ENCODE data around the gene MGAT4B.

DNA sequence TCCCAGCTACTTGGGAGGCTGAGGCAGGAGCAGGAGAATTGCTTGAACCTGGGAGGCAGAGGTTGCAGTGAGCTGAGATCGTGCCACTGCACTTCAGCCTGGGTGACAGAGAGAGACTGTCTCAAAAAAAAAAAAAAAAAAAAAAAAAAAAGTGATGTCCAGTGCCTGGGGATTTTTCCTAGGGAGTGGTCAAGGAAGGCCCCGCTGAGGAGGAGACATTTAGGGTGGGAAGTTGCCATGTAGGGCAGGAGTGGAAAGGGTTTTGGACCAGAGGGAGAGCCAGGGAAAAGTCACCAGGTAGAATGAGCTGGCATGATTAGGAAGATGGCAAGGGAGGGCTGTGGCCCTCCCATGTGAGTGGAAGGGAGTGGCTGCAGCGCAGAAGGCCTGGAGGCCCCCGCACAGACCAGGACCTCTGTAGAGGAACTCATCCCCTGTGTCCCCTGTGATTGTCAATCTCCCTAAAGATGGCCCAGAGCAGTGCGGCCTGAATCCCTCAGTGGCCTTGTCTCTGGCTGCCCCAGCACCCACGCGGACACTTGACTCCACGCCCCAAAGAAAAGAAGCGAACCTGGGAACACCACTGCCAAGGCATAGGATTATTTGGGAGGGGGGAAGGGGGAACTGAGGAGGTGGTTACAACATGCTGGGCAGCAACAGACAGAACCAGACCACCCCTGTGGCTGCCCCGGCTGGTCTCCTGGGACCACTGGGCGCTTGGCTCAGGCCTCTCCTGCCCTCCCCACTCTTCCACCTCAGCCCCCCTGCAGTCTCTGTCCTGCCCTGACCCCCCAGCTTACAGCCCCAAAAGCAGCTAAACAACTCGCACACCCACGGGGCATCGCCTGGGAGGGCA, 11.5 kb upstream of the MGAT4B start:
- no peak for TF ChIP-seq GATA2 (IDR thresholded peaks at IDR 0.05; ENCODE audit: low read depth, low read length)
- no peak for TF ChIP-seq GATA3 (IDR thresholded peaks at IDR 0.05; ENCODE audit: low read depth, low read length)
